ENCODE data around the gene MYORG.
A peak's percentile ranks its signal among the peaks of the same experiment; 100 is the strongest.

Gene MYORG

GRCh38 chr9:34376596-34377403, at the start of gene MYORG:
Gene MYORG, minus strand, starts transcription at chr9:34376898. Its CDS starts 3,955 bp downstream, at chr9:34372943.
- DNase-seq = peak; percentile 99

- no peak for DNase-seq
These were observed 43.2 kb upstream of the MYORG start for GRCh38 chr9:34419716-34420504.

- DNase-seq = no peak
These were observed 41.0 kb upstream of the MYORG start for GRCh38 chr9:34417734-34418133.

- DNase-seq = peak; percentile 54 to 66
These were observed 36.6 kb upstream of the MYORG start for GRCh38 chr9:34413231-34413852.

GRCh38 chr9:34412336-34412735, 35.6 kb upstream of the MYORG start:
- no peak for DNase-seq

- no peak for DNase-seq
These were observed 32.5 kb upstream of the MYORG start for GRCh38 chr9:34409154-34409553.

- no peak for DNase-seq
These were observed 31.5 kb upstream of the MYORG start for GRCh38 chr9:34408173-34408572.

GRCh38 chr9:34406219-34406618, 29.5 kb upstream of the MYORG start:
- no peak for DNase-seq

GRCh38 chr9:34405719-34406118, 29.0 kb upstream of the MYORG start:
- no peak for DNase-seq

GRCh38 chr9:34403554-34404380, 27.1 kb upstream of the MYORG start:
- peak; percentile 63 to 74 for DNase-seq

- DNase-seq = no peak
These were observed 24.2 kb upstream of the MYORG start for GRCh38 chr9:34400686-34401602.

GRCh38 chr9:34400275-34400674, 23.6 kb upstream of the MYORG start:
- no peak for DNase-seq

- no peak for DNase-seq
These were observed 23.0 kb upstream of the MYORG start for GRCh38 chr9:34399729-34400128.

GRCh38 chr9:34398875-34399274, 22.2 kb upstream of the MYORG start:
- no peak for DNase-seq

GRCh38 chr9:34396276-34397214, 19.8 kb upstream of the MYORG start:
- DNase-seq = no peak

- no peak for DNase-seq
These were observed 15.8 kb upstream of the MYORG start for GRCh38 chr9:34392511-34392910.

GRCh38 chr9:34387239-34387638, 10.5 kb upstream of the MYORG start:
- no peak for DNase-seq

- DNase-seq = no peak
These were observed 10.0 kb upstream of the MYORG start for GRCh38 chr9:34386656-34387055.

GRCh38 chr9:34385561-34386230, 9.0 kb upstream of the MYORG start:
- no peak for DNase-seq
